Activated naive CD4-positive, alpha-beta T cell treated with anti-CD3 and anti-CD28 coated beads, Interleukin-2, amount 10 ng/mL, durations not matched to agents 7 days and 5 days (primary cell): Measurements from ENCODE around the gene PHC3.
"Not testable (repeated sequence)": the region's sequence is repeated elsewhere in the genome, so short reads cannot be mapped to it uniquely, and the experiment has no call there.

ENCODE experiments used
- CTCF ChIA-PET: fragments of 350-600 bp; sonication (Branson Sonifier 250); formaldehyde crosslinking; loops from one replicate; lab custom pipeline; 2021; ENCODE audit warnings: antibody characterized with exemption; lab: Charles Lee
- DNase-seq: peaks from one replicate; pipeline ENCODE4 v3.0.0-alpha.2; 2020
- H3K27ac Mint-ChIP-seq: one replicate; pipeline ENCODE4 v1.8.0; 2021; ENCODE audit warnings: mild to moderate bottlenecking, moderate library complexity, mixed read lengths
- H3K27me3 Mint-ChIP-seq: one replicate; pipeline ENCODE4 v1.8.0; 2021; ENCODE audit warnings: mild to moderate bottlenecking, mixed read lengths
- H3K36me3 Mint-ChIP-seq: one replicate; pipeline ENCODE4 v1.8.0; 2021; ENCODE audit warnings: mixed read lengths
- H3K4me1 Mint-ChIP-seq: one replicate; pipeline ENCODE4 v1.8.0; 2021; ENCODE audit warnings: mixed read lengths
- H3K4me3 Mint-ChIP-seq: one replicate; pipeline ENCODE4 v1.8.0; 2021; ENCODE audit warnings: mild to moderate bottlenecking, moderate library complexity, mixed read lengths
- H3K9me3 Mint-ChIP-seq: one replicate; pipeline ENCODE4 v1.8.0; 2021; ENCODE audit warnings: mixed read lengths

PHC3 gene

GRCh38 chr3:170130532-170130931 is 51.0 kb downstream of the PHC3 start:
- H3K9me3 Mint-ChIP-seq, result peaks cover 18% of the 10 kb centered on the region
- peaks cover 32% of the 10 kb centered on the region for H3K4me1 Mint-ChIP-seq
- H3K27me3 Mint-ChIP-seq, result no peaks in the 10 kb centered on the region
- CTCF ChIA-PET, result no interaction called here
- no peak for DNase-seq
- no peak overlapping the region for H3K27ac Mint-ChIP-seq
- H3K4me3 Mint-ChIP-seq, result no peak overlapping the region
- peaks cover 60% of the 10 kb centered on the region for H3K36me3 Mint-ChIP-seq

- no peak for DNase-seq
- CTCF ChIA-PET, result interaction anchor here (0.6 to 1.1 kb wide), 2 partner anchors 82 to 255 kb away, joined by 3 read pairs; no protein-coding TSS in a partner anchor
- Mint-ChIP-seq H3K36me3 (peaks cover 48% of the 10 kb centered on the region), H3K9me3 (peaks cover 14% of the 10 kb centered on the region), H3K4me3 (no peak overlapping the region), H3K27me3 (no peaks in the 10 kb centered on the region), H3K27ac (peak overlapping the region; percentile 75), H3K4me1 (peaks cover 32% of the 10 kb centered on the region)
Measured at GRCh38 chr3:170128977-170129431, 52.5 kb downstream of the PHC3 start.

GRCh38 chr3:170128259-170128976 is 53.1 kb downstream of the PHC3 start:
- Mint-ChIP-seq H3K9me3 (peaks cover 9% of the 10 kb centered on the region), H3K4me3 (no peak overlapping the region), H3K27me3 (no peaks in the 10 kb centered on the region), H3K4me1 (peaks cover 27% of the 10 kb centered on the region), H3K36me3 (peaks cover 43% of the 10 kb centered on the region), H3K27ac (peak overlapping the region; percentile 75)
- peak; percentile 65 for DNase-seq
- CTCF ChIA-PET, result interaction anchor here (0.6 to 1.1 kb wide), 2 partner anchors 82 to 256 kb away, joined by 3 read pairs; no protein-coding TSS in a partner anchor

- Mint-ChIP-seq H3K27me3 (no peaks in the 10 kb centered on the region), H3K4me3 (no peak overlapping the region), H3K4me1 (peaks cover 3% of the 10 kb centered on the region), H3K36me3 (peaks cover 42% of the 10 kb centered on the region), H3K27ac (no peak overlapping the region), H3K9me3 (no peaks in the 10 kb centered on the region)
- CTCF ChIA-PET, result interaction anchor here (0.7 to 0.8 kb wide), 2 partner anchors 16 to 41 kb away, joined by 3 read pairs; no protein-coding TSS in a partner anchor
- no peak for DNase-seq
Measured at GRCh38 chr3:170117134-170117533, 64.4 kb downstream of the PHC3 start.

- H3K9me3 Mint-ChIP-seq, DNase-seq, H3K27ac Mint-ChIP-seq, H3K4me3 Mint-ChIP-seq, H3K27me3 Mint-ChIP-seq: not testable (repeated sequence)
- H3K4me1 Mint-ChIP-seq, result peaks cover 19% of the 10 kb centered on the region
- CTCF ChIA-PET, result interaction anchor here (0.6 kb wide), 1 partner anchor 26 kb away, joined by 4 read pairs; no protein-coding TSS in a partner anchor
- H3K36me3 Mint-ChIP-seq, result peaks cover 45% of the 10 kb centered on the region
Measured at GRCh38 chr3:170114165-170114564, 67.4 kb downstream of the PHC3 start.

GRCh38 chr3:170111147-170111771 is 70.3 kb downstream of the PHC3 start:
- no peaks in the 10 kb centered on the region for H3K9me3 Mint-ChIP-seq

GRCh38 chr3:170109579-170110293 is 71.8 kb downstream of the PHC3 start:
- CTCF ChIA-PET, result no interaction called here
- Mint-ChIP-seq H3K36me3 (peaks cover 45% of the 10 kb centered on the region), H3K9me3 (no peaks in the 10 kb centered on the region), H3K27ac (no peak overlapping the region), H3K4me1 (peaks cover 26% of the 10 kb centered on the region), H3K4me3 (no peak overlapping the region), H3K27me3 (no peaks in the 10 kb centered on the region)
- DNase-seq, result no peak

More at GRCh38 chr3:170111147-170111771, 70.3 kb downstream of the PHC3 start:
- no peak for DNase-seq
- CTCF ChIA-PET, result no interaction called here
- H3K4me1 Mint-ChIP-seq, result peaks cover 26% of the 10 kb centered on the region
- H3K4me3 Mint-ChIP-seq, result no peak overlapping the region
- H3K27ac Mint-ChIP-seq, result no peak overlapping the region
- H3K36me3 Mint-ChIP-seq, result peaks cover 49% of the 10 kb centered on the region
- no peaks in the 10 kb centered on the region for H3K27me3 Mint-ChIP-seq

GRCh38 chr3:170108955-170109354 is 72.6 kb downstream of the PHC3 start:
- Mint-ChIP-seq H3K9me3 (no peaks in the 10 kb centered on the region), H3K27me3 (no peaks in the 10 kb centered on the region), H3K4me3 (no peak overlapping the region), H3K4me1 (peaks cover 26% of the 10 kb centered on the region), H3K36me3 (peaks cover 41% of the 10 kb centered on the region), H3K27ac (no peak overlapping the region)
- CTCF ChIA-PET, result no interaction called here
- no peak for DNase-seq

- no peak for DNase-seq
- H3K9me3 Mint-ChIP-seq, result no peaks in the 10 kb centered on the region
- H3K36me3 Mint-ChIP-seq, result peaks cover 33% of the 10 kb centered on the region
- H3K27ac Mint-ChIP-seq, result no peak overlapping the region
- H3K4me3 Mint-ChIP-seq, result no peak overlapping the region
- CTCF ChIA-PET, result no interaction called here
- no peaks in the 10 kb centered on the region for H3K27me3 Mint-ChIP-seq
- H3K4me1 Mint-ChIP-seq, result peaks cover 23% of the 10 kb centered on the region
Measured at GRCh38 chr3:170107941-170108340, 73.6 kb downstream of the PHC3 start.

GRCh38 chr3:170102431-170102830 is 79.1 kb downstream of the PHC3 start:
- Mint-ChIP-seq H3K27me3 (no peaks in the 10 kb centered on the region), H3K36me3 (peaks cover 42% of the 10 kb centered on the region), H3K27ac (no peak overlapping the region), H3K9me3 (no peaks in the 10 kb centered on the region), H3K4me1 (peaks cover 3% of the 10 kb centered on the region), H3K4me3 (no peak overlapping the region)
- CTCF ChIA-PET, result no interaction called here
- DNase-seq, result no peak

GRCh38 chr3:170100944-170101343 is 80.6 kb downstream of the PHC3 start:
- no peaks in the 10 kb centered on the region for H3K9me3 Mint-ChIP-seq
- CTCF ChIA-PET, result interaction anchor here (0.9 to 1.4 kb wide), 2 partner anchors 17 to 236 kb away, joined by 3 to 5 read pairs; no protein-coding TSS in a partner anchor
- H3K4me1 Mint-ChIP-seq, result peaks cover 3% of the 10 kb centered on the region
- H3K27ac Mint-ChIP-seq, result no peak overlapping the region
- DNase-seq, result no peak
- H3K36me3 Mint-ChIP-seq, result peaks cover 55% of the 10 kb centered on the region
- H3K4me3 Mint-ChIP-seq, result no peak overlapping the region
- no peaks in the 10 kb centered on the region for H3K27me3 Mint-ChIP-seq

- H3K4me1 Mint-ChIP-seq, result peaks cover 3% of the 10 kb centered on the region
- H3K4me3 Mint-ChIP-seq, result no peak overlapping the region
- CTCF ChIA-PET, result interaction anchor here (0.8 to 1.2 kb wide), 2 partner anchors 20 to 54 kb away, joined by 3 read pairs; no protein-coding TSS in a partner anchor
- no peaks in the 10 kb centered on the region for H3K27me3 Mint-ChIP-seq
- no peak overlapping the region for H3K27ac Mint-ChIP-seq
- H3K9me3 Mint-ChIP-seq, result no peaks in the 10 kb centered on the region
- no peak for DNase-seq
- peaks cover 73% of the 10 kb centered on the region for H3K36me3 Mint-ChIP-seq
Measured at GRCh38 chr3:170098753-170099152, 82.8 kb downstream of the PHC3 start.

- Mint-ChIP-seq H3K4me1 (peaks cover 3% of the 10 kb centered on the region), H3K4me3 (no peak overlapping the region), H3K9me3 (no peaks in the 10 kb centered on the region), H3K36me3 (peaks cover 76% of the 10 kb centered on the region), H3K27me3 (no peaks in the 10 kb centered on the region), H3K27ac (no peak overlapping the region)
- CTCF ChIA-PET, result no interaction called here
- DNase-seq, result no peak
Measured at GRCh38 chr3:170096342-170096741, 85.2 kb downstream of the PHC3 start.

GRCh38 chr3:170095771-170096170 is 85.8 kb downstream of the PHC3 start:
- H3K27me3 Mint-ChIP-seq, result no peaks in the 10 kb centered on the region
- no peaks in the 10 kb centered on the region for H3K9me3 Mint-ChIP-seq
- peaks cover 3% of the 10 kb centered on the region for H3K4me1 Mint-ChIP-seq
- CTCF ChIA-PET, result interaction anchor here (0.6 kb wide), 1 partner anchor 42 kb away, joined by 4 read pairs; no protein-coding TSS in a partner anchor
- no peak for DNase-seq
- H3K4me3 Mint-ChIP-seq, result no peak overlapping the region
- no peak overlapping the region for H3K27ac Mint-ChIP-seq
- peaks cover 76% of the 10 kb centered on the region for H3K36me3 Mint-ChIP-seq
